Activated naive CD8-positive, alpha-beta T cell (primary cell): ENCODE data around the gene FBXO28.
"Not testable (repeated sequence)": the region's sequence is repeated elsewhere in the genome, so short reads cannot be mapped to it uniquely, and the experiment has no call there.

Experiments
- H3K27ac Mint-ChIP-seq: one replicate; pipeline ENCODE4 v1.8.0; 2021; ENCODE audit warnings: mixed read lengths
- H3K27me3 Mint-ChIP-seq: one replicate; pipeline ENCODE4 v1.8.0; 2021; ENCODE audit warnings: mixed read lengths
- H3K36me3 Mint-ChIP-seq: one replicate; pipeline ENCODE4 v1.8.0; 2021; ENCODE audit warnings: mixed read lengths
- H3K4me1 Mint-ChIP-seq: one replicate; pipeline ENCODE4 v1.8.0; 2021; ENCODE audit warnings: low read depth, mixed read lengths
- H3K4me3 Mint-ChIP-seq: one replicate; pipeline ENCODE4 v1.8.0; 2021; ENCODE audit warnings: mild to moderate bottlenecking, mixed read lengths
- H3K9me3 Mint-ChIP-seq: one replicate; pipeline ENCODE4 v1.8.0; 2021; ENCODE audit warnings: low read depth, mixed read lengths

Gene FBXO28

DNA sequence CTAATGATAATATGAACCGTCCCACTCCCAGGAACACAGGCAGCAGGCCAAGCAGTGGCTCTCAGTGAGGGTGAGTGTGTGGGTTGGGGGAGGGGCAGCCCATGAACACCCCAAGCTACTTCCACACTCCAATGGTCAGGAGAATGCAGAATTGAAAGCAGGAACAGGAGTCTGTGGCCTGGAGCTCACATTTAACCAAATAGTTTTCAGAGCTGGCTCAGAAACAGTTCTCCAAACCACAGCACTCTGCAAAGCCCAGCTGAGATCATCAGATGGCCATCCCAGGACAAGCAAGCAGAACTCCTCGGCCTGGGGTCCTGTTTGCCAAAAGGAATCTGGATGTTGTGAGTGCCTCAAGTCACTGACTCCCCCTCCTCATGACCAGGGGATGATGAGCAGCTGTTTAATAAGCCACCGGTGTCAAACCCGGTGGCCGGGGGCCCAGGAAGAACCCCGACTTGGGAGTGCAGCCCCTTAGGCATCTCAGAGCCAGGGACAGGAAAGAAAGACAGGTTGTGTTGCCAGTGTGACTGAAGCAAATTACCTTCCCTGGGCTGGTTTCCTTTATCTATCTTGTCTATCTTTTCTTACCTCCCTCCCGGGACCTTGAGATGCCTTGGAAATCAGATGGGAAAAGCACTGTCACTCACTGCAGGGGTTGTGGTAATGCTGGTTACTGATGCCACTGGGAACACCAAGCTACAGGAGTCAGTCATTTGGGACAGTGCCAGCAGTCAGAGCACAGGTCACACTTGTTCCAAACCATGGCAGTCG, 89.5 kb downstream of the FBXO28 start:
- no peak overlapping the region for H3K4me3 Mint-ChIP-seq
- H3K4me1 Mint-ChIP-seq: peaks cover 11% of the 10 kb centered on the region
- no peaks in the 10 kb centered on the region for H3K9me3 Mint-ChIP-seq
- H3K36me3 Mint-ChIP-seq: no peaks in the 10 kb centered on the region
- H3K27me3 Mint-ChIP-seq: no peaks in the 10 kb centered on the region
- no peak overlapping the region for H3K27ac Mint-ChIP-seq

DNA sequence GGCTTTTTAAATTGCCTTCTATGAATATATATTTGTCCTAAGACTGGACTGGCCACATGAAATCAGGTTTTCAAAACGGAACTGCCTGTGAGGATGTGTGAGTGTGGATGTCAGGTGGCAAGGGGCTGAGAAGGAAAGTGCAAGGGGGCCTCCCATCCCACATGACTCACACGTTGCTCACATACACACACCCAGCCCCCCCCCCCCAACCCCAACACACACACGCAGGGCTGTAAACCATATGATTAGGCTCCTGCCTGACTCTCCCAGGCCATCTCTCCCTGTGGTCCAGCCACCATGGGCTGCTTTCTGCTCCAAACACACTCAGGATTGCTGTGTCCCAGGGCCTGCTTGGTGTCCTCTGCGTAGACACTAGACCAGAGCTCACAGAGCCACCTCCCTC, 91.5 kb downstream of the FBXO28 start:
- Mint-ChIP-seq H3K9me3 (no peaks in the 10 kb centered on the region), H3K27me3 (no peaks in the 10 kb centered on the region), H3K4me1 (peaks cover 11% of the 10 kb centered on the region), H3K27ac (peak overlapping the region; percentile 84), H3K4me3 (peak overlapping the region; percentile 67), H3K36me3 (no peaks in the 10 kb centered on the region)

DNA sequence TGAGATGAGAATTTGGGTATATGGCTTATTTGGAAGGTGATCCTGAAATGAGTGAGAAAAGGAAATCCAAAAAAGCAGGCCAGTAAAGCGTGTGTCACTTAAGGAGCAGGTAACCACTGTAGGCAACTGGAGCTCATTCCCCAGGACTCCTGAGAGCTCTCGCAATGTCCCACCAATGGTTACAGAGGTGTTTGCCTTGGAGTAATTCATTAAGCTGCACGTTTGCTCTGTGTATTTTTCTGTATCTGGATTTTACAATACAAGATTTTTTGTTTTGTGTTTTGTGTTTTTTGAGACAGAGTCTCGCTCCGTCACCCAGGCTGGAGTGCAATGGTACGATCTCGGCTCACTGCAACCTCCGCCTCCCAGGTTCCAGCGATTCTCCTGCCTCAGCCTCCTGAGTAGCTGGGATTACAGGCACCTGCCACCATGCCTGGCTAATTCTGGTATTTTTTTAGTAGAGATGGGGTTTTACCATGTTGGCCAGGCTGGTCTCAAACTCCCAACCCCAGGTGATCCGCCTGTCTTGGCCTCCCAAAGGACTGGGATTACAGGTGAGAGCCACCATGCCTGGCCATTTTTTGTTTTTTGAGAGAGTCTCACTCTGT, 92.1 kb downstream of the FBXO28 start:
- not testable (repeated sequence) for H3K9me3 Mint-ChIP-seq, H3K36me3 Mint-ChIP-seq, H3K27me3 Mint-ChIP-seq
- H3K27ac Mint-ChIP-seq: peak overlapping the region; percentile 55
- H3K4me3 Mint-ChIP-seq: peak overlapping the region; percentile 67
- peaks cover 11% of the 10 kb centered on the region for H3K4me1 Mint-ChIP-seq

DNA sequence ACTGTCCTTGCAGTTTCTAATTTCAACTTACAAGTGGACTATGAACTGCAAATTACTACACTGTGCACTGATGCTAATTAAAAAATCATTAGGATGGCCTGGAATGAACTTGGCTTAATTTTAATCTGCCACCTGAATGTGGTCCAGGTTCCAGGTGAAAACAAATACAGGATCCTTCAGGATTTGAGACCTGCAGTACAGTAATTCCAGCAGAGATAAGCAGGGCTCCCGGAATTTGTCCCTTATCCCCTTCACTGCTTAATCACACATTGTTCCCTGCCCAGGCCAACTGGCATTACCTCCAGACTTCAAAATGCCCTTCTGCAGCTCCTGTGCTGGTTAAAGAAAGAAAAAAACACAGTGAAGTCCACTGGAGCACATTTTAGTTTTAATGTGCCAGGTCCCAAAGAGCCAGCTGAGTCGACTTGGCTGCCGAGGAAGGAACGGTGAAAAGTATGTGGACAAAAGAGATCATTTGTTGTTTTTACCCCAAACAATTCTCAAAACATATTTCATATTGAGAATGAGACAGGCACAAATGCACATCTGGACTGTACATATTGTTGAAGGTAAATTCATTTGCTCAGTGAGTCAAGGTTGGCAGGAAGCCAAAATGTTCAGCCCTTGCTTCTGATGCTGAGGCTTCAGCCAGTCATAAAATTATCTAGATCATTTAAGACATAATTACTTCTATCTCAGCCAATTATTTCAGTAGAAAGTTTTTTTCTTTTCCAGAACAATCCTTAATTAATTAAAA, 97.5 kb downstream of the FBXO28 start:
- Mint-ChIP-seq H3K4me1 (no peaks in the 10 kb centered on the region), H3K36me3 (no peaks in the 10 kb centered on the region), H3K27ac (no peak overlapping the region), H3K27me3 (no peaks in the 10 kb centered on the region), H3K9me3 (no peaks in the 10 kb centered on the region), H3K4me3 (no peak overlapping the region)
